ENCODE data around the gene PPP2R2B. TPM values are rescaled to one million over a fixed set of nuclear protein-coding genes. Genes with fewer than 3 reads are reported as not detected.

The PPP2R2B gene
- total RNA-seq, 1 experiment from 2014 or later: not detected

DNA sequence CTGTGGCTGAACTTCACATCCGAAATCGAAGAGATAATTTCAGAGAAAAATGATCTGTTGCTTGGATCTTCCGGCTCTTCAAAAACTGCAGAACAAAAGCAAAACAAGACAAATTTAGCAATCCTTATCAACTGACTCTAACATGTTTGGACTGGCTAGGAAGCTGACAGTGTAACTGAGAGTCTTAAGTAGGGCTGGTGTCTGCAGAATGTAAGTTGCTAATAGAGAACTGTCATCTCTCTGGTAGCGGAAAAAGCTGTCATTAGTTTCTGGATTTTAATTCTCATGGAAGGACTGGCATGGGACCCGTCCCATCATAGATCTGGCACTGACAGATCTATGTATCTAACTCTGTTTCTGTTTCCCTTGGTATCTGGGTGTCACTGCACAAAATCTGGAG, 278.2 kb downstream of the PPP2R2B start:
- intact Hi-C loops (cut with micrococcal nuclease): no loop called here
- no TSS peak for BruUV-seq (replicated peaks)
- Histone ChIP-seq H3K9ac (ENCODE audit: low read length) (no peak overlapping the region), H3K4me2 (ENCODE audit: low read length) (no peak overlapping the region), H3K79me2 (ENCODE audit: insufficient read depth, low read length) (no peaks in the 10 kb centered on the region), H3K4me1 (ENCODE audit: control insufficient read depth in 1 of 2, insufficient read depth in 2 of 2, low read length in 2 of 2) (no peaks in the 10 kb centered on the region), H3K9me3 (ENCODE audit: control insufficient read depth in 1 of 2, insufficient read depth in 1 of 2, low read depth in 1 of 2, low read length in 2 of 2) (no peaks in the 10 kb centered on the region), H3K27ac (ENCODE audit: low read depth, low read length) (no peak overlapping the region), H3K9me2 (ENCODE audit: insufficient read depth) (no peaks in the 10 kb centered on the region), H3K36me3 (ENCODE audit: control insufficient read depth in 1 of 2, insufficient read depth in 2 of 2, low read length in 2 of 2) (no peaks in the 10 kb centered on the region), H3K27me3 (ENCODE audit: insufficient read depth, low read length) (peaks cover 37% of the 10 kb centered on the region), H4K20me1 (ENCODE audit: insufficient read depth) (no peaks in the 10 kb centered on the region), H2AFZ (ENCODE audit: low read depth, low read length, poor library complexity, severe bottlenecking) (no peak overlapping the region), H3K4me3 (replicated peaks in 1 of 2; ENCODE audit: low read depth in 1 of 2, low read length in 2 of 2) (no peak overlapping the region)
- ChIA-PET POLR2A (no interaction called here), CTCF (no interaction called here), RAD21 (ENCODE audit: low non-redundant PET in 1 of 2, low total read pairs in 2 of 2, uncharacterized antibody in 2 of 2, unreplicated experiment in 2 of 2) (no interaction called here)
- DNase-seq (ENCODE audit: low read depth, low spot score): no peak
- ATAC-seq: no peak
- no peak for TF ChIP-seq CBX3 (IDR thresholded peaks at IDR 0.05; ENCODE audit: low read depth)
- TF ChIP-seq SRF (IDR thresholded peaks at IDR 0.05; ENCODE audit: low read depth): no peak
- no peak for TF ChIP-seq SIN3A (IDR thresholded peaks at IDR 0.05; ENCODE audit: low read depth)
- TF ChIP-seq, protein P1, sequence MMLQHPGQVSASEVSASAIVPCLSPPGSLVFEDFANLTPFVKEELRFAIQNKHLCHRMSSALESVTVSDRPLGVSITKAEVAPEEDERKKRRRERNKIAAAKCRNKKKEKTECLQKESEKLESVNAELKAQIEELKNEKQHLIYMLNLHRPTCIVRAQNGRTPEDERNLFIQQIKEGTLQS (IDR thresholded peaks at IDR 0.05): no peak
- TF ChIP-seq, protein P2, sequence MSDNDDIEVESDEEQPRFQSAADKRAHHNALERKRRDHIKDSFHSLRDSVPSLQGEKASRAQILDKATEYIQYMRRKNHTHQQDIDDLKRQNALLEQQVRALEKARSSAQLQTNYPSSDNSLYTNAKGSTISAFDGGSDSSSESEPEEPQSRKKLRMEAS (IDR thresholded peaks at IDR 0.05): no peak
- TF ChIP-seq, protein P3, sequence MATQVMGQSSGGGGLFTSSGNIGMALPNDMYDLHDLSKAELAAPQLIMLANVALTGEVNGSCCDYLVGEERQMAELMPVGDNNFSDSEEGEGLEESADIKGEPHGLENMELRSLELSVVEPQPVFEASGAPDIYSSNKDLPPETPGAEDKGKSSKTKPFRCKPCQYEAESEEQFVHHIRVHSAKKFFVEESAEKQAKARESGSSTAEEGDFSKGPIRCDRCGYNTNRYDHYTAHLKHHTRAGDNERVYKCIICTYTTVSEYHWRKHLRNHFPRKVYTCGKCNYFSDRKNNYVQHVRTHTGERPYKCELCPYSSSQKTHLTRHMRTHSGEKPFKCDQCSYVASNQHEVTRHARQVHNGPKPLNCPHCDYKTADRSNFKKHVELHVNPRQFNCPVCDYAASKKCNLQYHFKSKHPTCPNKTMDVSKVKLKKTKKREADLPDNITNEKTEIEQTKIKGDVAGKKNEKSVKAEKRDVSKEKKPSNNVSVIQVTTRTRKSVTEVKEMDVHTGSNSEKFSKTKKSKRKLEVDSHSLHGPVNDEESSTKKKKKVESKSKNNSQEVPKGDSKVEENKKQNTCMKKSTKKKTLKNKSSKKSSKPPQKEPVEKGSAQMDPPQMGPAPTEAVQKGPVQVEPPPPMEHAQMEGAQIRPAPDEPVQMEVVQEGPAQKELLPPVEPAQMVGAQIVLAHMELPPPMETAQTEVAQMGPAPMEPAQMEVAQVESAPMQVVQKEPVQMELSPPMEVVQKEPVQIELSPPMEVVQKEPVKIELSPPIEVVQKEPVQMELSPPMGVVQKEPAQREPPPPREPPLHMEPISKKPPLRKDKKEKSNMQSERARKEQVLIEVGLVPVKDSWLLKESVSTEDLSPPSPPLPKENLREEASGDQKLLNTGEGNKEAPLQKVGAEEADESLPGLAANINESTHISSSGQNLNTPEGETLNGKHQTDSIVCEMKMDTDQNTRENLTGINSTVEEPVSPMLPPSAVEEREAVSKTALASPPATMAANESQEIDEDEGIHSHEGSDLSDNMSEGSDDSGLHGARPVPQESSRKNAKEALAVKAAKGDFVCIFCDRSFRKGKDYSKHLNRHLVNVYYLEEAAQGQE (IDR thresholded peaks at IDR 0.05; ENCODE audit: low read depth): no peak
- no peak for TF ChIP-seq EZH2 (IDR thresholded peaks at IDR 0.05)
- TF ChIP-seq POLR2A (IDR thresholded peaks at IDR 0.05; ENCODE audit: borderline replicate concordance, extremely low read depth, insufficient read depth, insufficient read length): no peak
- no peak for TF ChIP-seq RAD21 (IDR thresholded peaks at IDR 0.05; ENCODE audit: low read depth)
- TF ChIP-seq EZH2phosphoT487 (IDR thresholded peaks at IDR 0.05; ENCODE audit: borderline replicate concordance): no peak
- TF ChIP-seq FOSL1 (IDR thresholded peaks at IDR 0.05; ENCODE audit: low read depth): no peak
- no peak for TF ChIP-seq ELF1 (IDR thresholded peaks at IDR 0.05; ENCODE audit: borderline replicate concordance, low read depth)
- TF ChIP-seq POLR2AphosphoS5 (IDR thresholded peaks at IDR 0.05; ENCODE audit: low read depth, low read length): no peak
- TF ChIP-seq ZNF274 (IDR thresholded peaks at IDR 0.05; ENCODE audit: low read depth, low read length): no peak
- TF ChIP-seq ZFX (IDR thresholded peaks at IDR 0.05): no peak
- no peak for TF ChIP-seq EGR1 (IDR thresholded peaks at IDR 0.05; ENCODE audit: low read depth)
- no peak for TF ChIP-seq JUND (IDR thresholded peaks at IDR 0.05)
- TF ChIP-seq YY1 (IDR thresholded peaks at IDR 0.05; ENCODE audit: extremely low read depth, insufficient replicate concordance, low read depth, low read length): no peak
- TF ChIP-seq SP1 (IDR thresholded peaks at IDR 0.05; ENCODE audit: low read depth): no peak
- TF ChIP-seq TCF7L2 (IDR thresholded peaks at IDR 0.05; ENCODE audit: borderline replicate concordance, extremely low read depth, insufficient read depth, insufficient read length): no peak
